A549 (cell line): ENCODE measurements around the gene GNGT2.

Experiments used
- CEBPB ChIP-seq, 2 experiments: fragments of >200 bp in 1 of 2; sonication (Bioruptor Twin) in 1 of 2; formaldehyde crosslinking in 1 of 2; IDR thresholded peaks; 2 replicates each; pipeline ENCODE4 v1.6.1; 2012 to 2016
- CHD4 ChIP-seq: fragments of 200-600 bp; sonication (generic); IDR thresholded peaks from 2 replicates; pipeline ENCODE4 v1.6.1; 2016; ENCODE audit warnings: antibody characterized with exemption, mild to moderate bottlenecking, borderline replicate concordance
- HMGXB4 ChIP-seq: fragments of 250-450 bp; sonication (Bioruptor Pico); IDR thresholded peaks from 2 replicates; pipeline ENCODE4 v1.5.0; 2021; ENCODE audit warnings: mild to moderate bottlenecking, moderate library complexity, borderline replicate concordance
- KDM1A ChIP-seq: fragments of 200-600 bp; sonication (generic); IDR thresholded peaks from 2 replicates; pipeline ENCODE4 v1.6.1; 2016; ENCODE audit warnings: low read depth, mild to moderate bottlenecking
- MAX ChIP-seq: IDR thresholded peaks from 2 replicates; pipeline ENCODE4 v1.6.1; 2012
- MYC ChIP-seq: IDR thresholded peaks from 2 replicates; pipeline ENCODE4 v1.6.1; 2012; ENCODE audit warnings: mild to moderate bottlenecking, inconsistent platforms, low read length, improper control_type of control experiment, borderline replicate concordance
- NR3C1 ChIP-seq: fragments of >200 bp; sonication (Bioruptor Twin); formaldehyde crosslinking; IDR thresholded peaks from 3 replicates; pipeline ENCODE4 v1.6.1; 2017
- PBX3 ChIP-seq: IDR thresholded peaks from 2 replicates; pipeline ENCODE4 v1.6.1; 2012
- POLR2A ChIP-seq: IDR thresholded peaks from 2 replicates; pipeline ENCODE4 v1.6.1; 2012; ENCODE audit warnings: mild to moderate bottlenecking, low read length
- RAD21 ChIP-seq, 2 experiments: fragments of >200 bp in 1 of 2; sonication (Bioruptor Twin) in 1 of 2; formaldehyde crosslinking in 1 of 2; IDR thresholded peaks in 1 of 2; conservative IDR thresholded peaks in 1 of 2; 2 replicates in 1 of 2; 3 replicates in 1 of 2; pipeline ENCODE4 v1.6.1; 2012 to 2018; ENCODE audit warnings: inconsistent platforms in 1 of 2
- ZNF302 ChIP-seq: fragments of 250-450 bp; sonication (Bioruptor Pico); IDR thresholded peaks from 2 replicates; pipeline ENCODE4 v1.9.0; 2021; ENCODE audit warnings: inconsistent platforms, mild to moderate bottlenecking, moderate library complexity
- TF ChIP-seq, protein P1 (sequence below): fragments of >200 bp; sonication (Bioruptor Twin); formaldehyde crosslinking; IDR thresholded peaks from 3 replicates; pipeline ENCODE4 v1.5.1; 2016
- TF ChIP-seq, protein P2 (sequence below): fragments of 200-600 bp; sonication (generic); IDR thresholded peaks from 2 replicates; pipeline ENCODE4 v1.6.1; 2016; ENCODE audit warnings: antibody characterized with exemption, mild to moderate bottlenecking, moderate library complexity

- no peak for TF ChIP-seq ZNF302 (CRISPR knock-in tag)
- TF ChIP-seq, protein P1, sequence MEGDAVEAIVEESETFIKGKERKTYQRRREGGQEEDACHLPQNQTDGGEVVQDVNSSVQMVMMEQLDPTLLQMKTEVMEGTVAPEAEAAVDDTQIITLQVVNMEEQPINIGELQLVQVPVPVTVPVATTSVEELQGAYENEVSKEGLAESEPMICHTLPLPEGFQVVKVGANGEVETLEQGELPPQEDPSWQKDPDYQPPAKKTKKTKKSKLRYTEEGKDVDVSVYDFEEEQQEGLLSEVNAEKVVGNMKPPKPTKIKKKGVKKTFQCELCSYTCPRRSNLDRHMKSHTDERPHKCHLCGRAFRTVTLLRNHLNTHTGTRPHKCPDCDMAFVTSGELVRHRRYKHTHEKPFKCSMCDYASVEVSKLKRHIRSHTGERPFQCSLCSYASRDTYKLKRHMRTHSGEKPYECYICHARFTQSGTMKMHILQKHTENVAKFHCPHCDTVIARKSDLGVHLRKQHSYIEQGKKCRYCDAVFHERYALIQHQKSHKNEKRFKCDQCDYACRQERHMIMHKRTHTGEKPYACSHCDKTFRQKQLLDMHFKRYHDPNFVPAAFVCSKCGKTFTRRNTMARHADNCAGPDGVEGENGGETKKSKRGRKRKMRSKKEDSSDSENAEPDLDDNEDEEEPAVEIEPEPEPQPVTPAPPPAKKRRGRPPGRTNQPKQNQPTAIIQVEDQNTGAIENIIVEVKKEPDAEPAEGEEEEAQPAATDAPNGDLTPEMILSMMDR, result no peak
- TF ChIP-seq, protein P2, sequence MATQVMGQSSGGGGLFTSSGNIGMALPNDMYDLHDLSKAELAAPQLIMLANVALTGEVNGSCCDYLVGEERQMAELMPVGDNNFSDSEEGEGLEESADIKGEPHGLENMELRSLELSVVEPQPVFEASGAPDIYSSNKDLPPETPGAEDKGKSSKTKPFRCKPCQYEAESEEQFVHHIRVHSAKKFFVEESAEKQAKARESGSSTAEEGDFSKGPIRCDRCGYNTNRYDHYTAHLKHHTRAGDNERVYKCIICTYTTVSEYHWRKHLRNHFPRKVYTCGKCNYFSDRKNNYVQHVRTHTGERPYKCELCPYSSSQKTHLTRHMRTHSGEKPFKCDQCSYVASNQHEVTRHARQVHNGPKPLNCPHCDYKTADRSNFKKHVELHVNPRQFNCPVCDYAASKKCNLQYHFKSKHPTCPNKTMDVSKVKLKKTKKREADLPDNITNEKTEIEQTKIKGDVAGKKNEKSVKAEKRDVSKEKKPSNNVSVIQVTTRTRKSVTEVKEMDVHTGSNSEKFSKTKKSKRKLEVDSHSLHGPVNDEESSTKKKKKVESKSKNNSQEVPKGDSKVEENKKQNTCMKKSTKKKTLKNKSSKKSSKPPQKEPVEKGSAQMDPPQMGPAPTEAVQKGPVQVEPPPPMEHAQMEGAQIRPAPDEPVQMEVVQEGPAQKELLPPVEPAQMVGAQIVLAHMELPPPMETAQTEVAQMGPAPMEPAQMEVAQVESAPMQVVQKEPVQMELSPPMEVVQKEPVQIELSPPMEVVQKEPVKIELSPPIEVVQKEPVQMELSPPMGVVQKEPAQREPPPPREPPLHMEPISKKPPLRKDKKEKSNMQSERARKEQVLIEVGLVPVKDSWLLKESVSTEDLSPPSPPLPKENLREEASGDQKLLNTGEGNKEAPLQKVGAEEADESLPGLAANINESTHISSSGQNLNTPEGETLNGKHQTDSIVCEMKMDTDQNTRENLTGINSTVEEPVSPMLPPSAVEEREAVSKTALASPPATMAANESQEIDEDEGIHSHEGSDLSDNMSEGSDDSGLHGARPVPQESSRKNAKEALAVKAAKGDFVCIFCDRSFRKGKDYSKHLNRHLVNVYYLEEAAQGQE, result no peak
- TF ChIP-seq POLR2A, result no peak
- TF ChIP-seq MYC, result no peak
- no peak for TF ChIP-seq HMGXB4 (CRISPR knock-in tag)
- no peak for TF ChIP-seq NR3C1
- no peak for TF ChIP-seq MAX
- TF ChIP-seq RAD21 (conservative IDR thresholded peaks at IDR 0.05 in 1 of 2, IDR thresholded peaks at IDR 0.05 in 1 of 2), result no peak
- TF ChIP-seq CEBPB (IDR thresholded peaks at IDR 0.05), result no peak
- TF ChIP-seq PBX3, result no peak
- TF ChIP-seq KDM1A, result no peak
- no peak for TF ChIP-seq CHD4
Observed at GRCh38 chr17:49226771-49227435, 16.5 kb upstream of the GNGT2 start.
